ENCODE data around the gene ACTRT3. TPM values are rescaled to one million over a fixed set of nuclear protein-coding genes. Genes with fewer than 3 reads are reported as not detected.

The ACTRT3 gene
- total and polyA plus RNA-seq, 2 experiments from 2014 or later, result 2.9 to 5.2 TPM

- TF ChIP-seq ZNF462 (CRISPR knock-in tag; IDR thresholded peaks at IDR 0.05), result no peak
- no peak for TF ChIP-seq EZH2 (IDR thresholded peaks at IDR 0.05; ENCODE audit: low read depth, unreplicated experiment)
- TF ChIP-seq ZNF114 (CRISPR knock-in tag; IDR thresholded peaks at IDR 0.05), result no peak
Measured at GRCh38 chr3:169792359-169792758, 23.0 kb upstream of the ACTRT3 start (continued).

GRCh38 chr3:169790687-169791429, 21.5 kb upstream of the ACTRT3 start:
- Histone ChIP-seq H3K27ac (ENCODE audit: low read depth) (no peak overlapping the region), H3F3A (replicated peaks; ENCODE audit: low read depth) (no peaks in the 10 kb centered on the region), H4K20me1 (replicated peaks; ENCODE audit: insufficient read depth) (no peaks in the 10 kb centered on the region), H3K4me1 (ENCODE audit: insufficient read depth) (no peaks in the 10 kb centered on the region), H3K27me3 (ENCODE audit: insufficient read depth) (no peaks in the 10 kb centered on the region), H2AFZ (no peak overlapping the region), H3K36me3 (ENCODE audit: insufficient read depth) (peaks cover 8% of the 10 kb centered on the region), H3K9me2 (ENCODE audit: insufficient read depth) (no peaks in the 10 kb centered on the region), H3K4me2 (no peak overlapping the region), H3K79me2 (replicated peaks; ENCODE audit: insufficient read depth) (no peaks in the 10 kb centered on the region), H3K4me3 (no peak overlapping the region)
- no peaks in the 10 kb centered on the region for H3K9me3 Mint-ChIP-seq
- H3K27me3 Mint-ChIP-seq (ENCODE audit: insufficient read depth, low read depth, poor library complexity), result peaks cover 2% of the 10 kb centered on the region
- peaks cover 20% of the 10 kb centered on the region; the same call in 2 of the 3 replicates for H3K36me3 Mint-ChIP-seq (ENCODE audit: low read depth)
- H3K27ac Mint-ChIP-seq, result 0 out of 2 replicates have a peak overlapping the region, but pooled peaks have one; percentile 15
- DNase-seq (ENCODE audit: low spot score), result no peak
- no peak overlapping the region for H3K4me3 Mint-ChIP-seq
- no peak; the same call in 2 of the 3 replicates for ATAC-seq
- H3K4me1 Mint-ChIP-seq, result no peaks in the 10 kb centered on the region
- TF ChIP-seq ZNF462 (CRISPR knock-in tag; IDR thresholded peaks at IDR 0.05), result no peak
- no peak for TF ChIP-seq REST (IDR thresholded peaks at IDR 0.05; ENCODE audit: unreplicated experiment)
- TF ChIP-seq EZH2 (IDR thresholded peaks at IDR 0.05; ENCODE audit: low read depth, unreplicated experiment), result no peak

Measured in GM23338 (cell line).